Measurements from ENCODE around the gene SLC29A4. TPM values are rescaled to one million over a fixed set of nuclear protein-coding genes. Genes with fewer than 3 reads are reported as not detected.

The SLC29A4 gene
- total and polyA plus RNA-seq, 2 of the 13 experiments (the other 11 are each of a cell fraction or from before 2014, with no cell fraction given), result 29.7 to 31.7 TPM

DNA sequence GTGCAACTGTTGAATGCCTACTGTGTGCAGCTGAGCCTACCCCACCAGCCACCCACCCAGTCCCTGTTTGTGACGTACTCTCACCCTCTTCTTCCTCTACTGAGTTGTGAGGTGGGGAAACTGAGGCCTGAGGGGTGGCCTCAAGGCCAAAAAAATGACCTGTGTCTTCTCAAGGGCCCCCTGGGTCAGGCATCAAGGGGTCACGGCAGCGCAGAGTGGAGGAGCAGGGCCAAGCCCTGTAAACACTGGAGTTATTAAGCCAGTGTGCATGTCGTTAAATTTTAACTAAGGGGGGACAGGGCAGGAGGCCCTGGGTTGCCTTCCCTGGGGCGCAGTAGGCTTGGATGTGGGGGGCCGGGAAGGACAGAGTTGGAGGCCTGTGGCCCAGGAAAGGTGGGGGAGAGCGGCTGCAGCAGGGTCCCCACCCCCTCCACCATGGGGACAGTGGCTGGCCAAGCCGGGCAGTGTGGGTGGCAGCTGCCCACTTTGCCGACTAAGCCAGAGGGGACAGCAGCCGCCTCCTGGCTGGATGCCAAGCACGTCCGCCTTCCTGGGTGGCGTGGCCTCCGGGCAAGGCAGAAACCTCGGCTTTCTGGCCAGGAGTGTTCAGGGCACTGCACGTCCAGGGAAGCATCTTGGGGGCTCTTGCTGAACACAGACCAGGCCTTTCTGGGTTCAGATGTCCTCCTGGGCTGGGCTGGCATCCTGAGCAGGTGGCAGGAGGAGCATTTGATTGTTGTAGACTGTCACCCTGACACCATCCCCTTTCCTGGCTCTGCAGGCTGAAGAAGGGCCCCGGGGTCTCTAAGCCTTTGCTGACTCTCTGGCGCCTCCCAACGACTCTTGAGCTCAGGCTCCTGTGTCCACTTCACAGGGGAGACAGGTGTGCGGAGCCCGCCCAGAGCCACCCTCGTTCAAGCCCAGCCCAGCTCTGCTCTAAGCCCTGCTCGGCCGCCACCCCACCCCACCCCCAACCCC, 1.9 kb downstream of the SLC29A4 start (continued):
- TF ChIP-seq, protein P1, sequence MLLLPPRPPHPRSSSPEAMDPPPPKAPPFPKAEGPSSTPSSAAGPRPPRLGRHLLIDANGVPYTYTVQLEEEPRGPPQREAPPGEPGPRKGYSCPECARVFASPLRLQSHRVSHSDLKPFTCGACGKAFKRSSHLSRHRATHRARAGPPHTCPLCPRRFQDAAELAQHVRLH (CRISPR knock-in tag; IDR thresholded peaks at IDR 0.05; ENCODE audit: borderline replicate concordance, low read depth), result peak; percentile 72; the same call in 1 of the 2 replicates
- TF ChIP-seq JUN (CRISPR knock-in tag; IDR thresholded peaks at IDR 0.05) (no peak), AGO2 (optimal IDR thresholded peaks at IDR 0.05; ENCODE audit: low read depth, low read length) (peak; percentile 63), ZNF431 (CRISPR knock-in tag; IDR thresholded peaks at IDR 0.05; ENCODE audit: borderline replicate concordance, low read depth) (no peak), KLF6 (CRISPR knock-in tag; IDR thresholded peaks at IDR 0.05) (no peak), ZNF614 (CRISPR knock-in tag; IDR thresholded peaks at IDR 0.05; ENCODE audit: borderline replicate concordance) (no peak), KLF16 (CRISPR knock-in tag; IDR thresholded peaks at IDR 0.05) (peak in 1 of 2 experiments; percentile 90; a peak in 2 of 4 replicates), CREB3 (CRISPR knock-in tag; IDR thresholded peaks at IDR 0.05) (no peak), TBX2 (CRISPR knock-in tag; IDR thresholded peaks at IDR 0.05; ENCODE audit: borderline replicate concordance) (peak; percentile 60; the same call in 1 of the 2 replicates), RBFOX2 (IDR thresholded peaks at IDR 0.05; ENCODE audit: low read depth, low read length) (peak; percentile 89), YY1 (IDR thresholded peaks at IDR 0.05; ENCODE audit: insufficient read depth, insufficient replicate concordance, low read depth, low read length) (peak; percentile 10), FOXP1 (IDR thresholded peaks at IDR 0.05) (no peak), FOXP1 (CRISPR knock-in tag; IDR thresholded peaks at IDR 0.05) (peak; percentile 89), CC2D1A (CRISPR knock-in tag; IDR thresholded peaks at IDR 0.05) (no peak)
- TF ChIP-seq, protein P2, sequence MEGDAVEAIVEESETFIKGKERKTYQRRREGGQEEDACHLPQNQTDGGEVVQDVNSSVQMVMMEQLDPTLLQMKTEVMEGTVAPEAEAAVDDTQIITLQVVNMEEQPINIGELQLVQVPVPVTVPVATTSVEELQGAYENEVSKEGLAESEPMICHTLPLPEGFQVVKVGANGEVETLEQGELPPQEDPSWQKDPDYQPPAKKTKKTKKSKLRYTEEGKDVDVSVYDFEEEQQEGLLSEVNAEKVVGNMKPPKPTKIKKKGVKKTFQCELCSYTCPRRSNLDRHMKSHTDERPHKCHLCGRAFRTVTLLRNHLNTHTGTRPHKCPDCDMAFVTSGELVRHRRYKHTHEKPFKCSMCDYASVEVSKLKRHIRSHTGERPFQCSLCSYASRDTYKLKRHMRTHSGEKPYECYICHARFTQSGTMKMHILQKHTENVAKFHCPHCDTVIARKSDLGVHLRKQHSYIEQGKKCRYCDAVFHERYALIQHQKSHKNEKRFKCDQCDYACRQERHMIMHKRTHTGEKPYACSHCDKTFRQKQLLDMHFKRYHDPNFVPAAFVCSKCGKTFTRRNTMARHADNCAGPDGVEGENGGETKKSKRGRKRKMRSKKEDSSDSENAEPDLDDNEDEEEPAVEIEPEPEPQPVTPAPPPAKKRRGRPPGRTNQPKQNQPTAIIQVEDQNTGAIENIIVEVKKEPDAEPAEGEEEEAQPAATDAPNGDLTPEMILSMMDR (CRISPR knock-in tag; IDR thresholded peaks at IDR 0.05), result peak; percentile 82
- TF ChIP-seq, protein P3, sequence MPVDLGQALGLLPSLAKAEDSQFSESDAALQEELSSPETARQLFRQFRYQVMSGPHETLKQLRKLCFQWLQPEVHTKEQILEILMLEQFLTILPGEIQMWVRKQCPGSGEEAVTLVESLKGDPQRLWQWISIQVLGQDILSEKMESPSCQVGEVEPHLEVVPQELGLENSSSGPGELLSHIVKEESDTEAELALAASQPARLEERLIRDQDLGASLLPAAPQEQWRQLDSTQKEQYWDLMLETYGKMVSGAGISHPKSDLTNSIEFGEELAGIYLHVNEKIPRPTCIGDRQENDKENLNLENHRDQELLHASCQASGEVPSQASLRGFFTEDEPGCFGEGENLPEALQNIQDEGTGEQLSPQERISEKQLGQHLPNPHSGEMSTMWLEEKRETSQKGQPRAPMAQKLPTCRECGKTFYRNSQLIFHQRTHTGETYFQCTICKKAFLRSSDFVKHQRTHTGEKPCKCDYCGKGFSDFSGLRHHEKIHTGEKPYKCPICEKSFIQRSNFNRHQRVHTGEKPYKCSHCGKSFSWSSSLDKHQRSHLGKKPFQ (CRISPR knock-in tag; IDR thresholded peaks at IDR 0.05; ENCODE audit: insufficient replicate concordance), result peak; percentile 78
